NCI-H1694 treated with DMSO at 0.1 percent for 48 hours (cell line): ENCODE measurements around the gene CMTM3.
"Not testable (repeated sequence)": the region's sequence is repeated elsewhere in the genome, so short reads cannot be mapped to it uniquely, and the experiment has no call there.

Experiments
- DNase-seq: peaks from one replicate; lab custom pipeline; 2025; lab: John Stamatoyannopoulos, UW

CMTM3 gene

GRCh38 chr16:66604376-66605176 is at the start of gene CMTM3:
CMTM3 (plus strand) TSS chr16:66604704; CDS start chr16:66604806, 102 bp downstream.
- peak; percentile 64 for DNase-seq

GRCh38 chr16:66560107-66560506 is 44.4 kb upstream of the CMTM3 start:
- no peak for DNase-seq

GRCh38 chr16:66561381-66562080 is 43.0 kb upstream of the CMTM3 start:
- no peak for DNase-seq

- no peak for DNase-seq
Observed at GRCh38 chr16:66562409-66562808, 42.1 kb upstream of the CMTM3 start.

- DNase-seq = no peak
Observed at GRCh38 chr16:66562986-66563385, 41.5 kb upstream of the CMTM3 start.

- no peak for DNase-seq
Observed at GRCh38 chr16:66563574-66564334, 40.8 kb upstream of the CMTM3 start.

- no peak for DNase-seq
Observed at GRCh38 chr16:66566051-66566901, 38.2 kb upstream of the CMTM3 start, which contains the start of gene CMTM1. CMTM1 (plus strand) TSS chr16:66566439; CDS start chr16:66566514, 75 bp downstream.

GRCh38 chr16:66567270-66567669 is 37.2 kb upstream of the CMTM3 start:
- not testable (repeated sequence) for DNase-seq

- no peak for DNase-seq
Observed at GRCh38 chr16:66568355-66568754, 36.1 kb upstream of the CMTM3 start.

- no peak for DNase-seq
Observed at GRCh38 chr16:66569131-66569530, 35.4 kb upstream of the CMTM3 start.

- DNase-seq = no peak
Observed at GRCh38 chr16:66569827-66570405, 34.6 kb upstream of the CMTM3 start.

GRCh38 chr16:66572356-66572755 is 32.1 kb upstream of the CMTM3 start:
- no peak for DNase-seq

- no peak for DNase-seq
Observed at GRCh38 chr16:66574081-66574480, 30.4 kb upstream of the CMTM3 start.

GRCh38 chr16:66574531-66574930 is 30.0 kb upstream of the CMTM3 start:
- DNase-seq = no peak

GRCh38 chr16:66575060-66575459 is 29.4 kb upstream of the CMTM3 start:
- DNase-seq = no peak

- no peak for DNase-seq
Observed at GRCh38 chr16:66576296-66576695, 28.2 kb upstream of the CMTM3 start.

- DNase-seq = no peak
Observed at GRCh38 chr16:66578651-66579531, 25.6 kb upstream of the CMTM3 start, which contains the start of gene CMTM2. CMTM2 (plus strand) TSS chr16:66579463; CDS start chr16:66579608, 145 bp downstream.

- DNase-seq = no peak
Observed at GRCh38 chr16:66580605-66581209, 23.8 kb upstream of the CMTM3 start.

GRCh38 chr16:66581246-66581952 is 23.1 kb upstream of the CMTM3 start:
- no peak for DNase-seq
